HPDE6-E6E7 (cell line): ENCODE results near the gene GSE1.
A peak's percentile ranks its signal among the peaks of the same experiment; 100 is the strongest.

Experiments
- DNase-seq: peaks from one replicate; pipeline ENCODE4 v3.0.0; 2011; ENCODE audit warnings: missing footprints; ENCODE audit errors: extremely low spot score

GSE1 gene

GRCh38 chr16:85645021-85645589 lies 32.0 kb downstream of the GSE1 start:
- DNase-seq = peak; percentile 67

GRCh38 chr16:85646358-85646907 lies 33.3 kb downstream of the GSE1 start:
- DNase-seq = no peak

GRCh38 chr16:85646976-85647375 lies 33.9 kb downstream of the GSE1 start:
- no peak for DNase-seq

GRCh38 chr16:85648070-85648714 lies 35.1 kb downstream of the GSE1 start:
- no peak for DNase-seq

- DNase-seq = no peak
Observed at GRCh38 chr16:85648805-85649204, 35.7 kb downstream of the GSE1 start.

DNA sequence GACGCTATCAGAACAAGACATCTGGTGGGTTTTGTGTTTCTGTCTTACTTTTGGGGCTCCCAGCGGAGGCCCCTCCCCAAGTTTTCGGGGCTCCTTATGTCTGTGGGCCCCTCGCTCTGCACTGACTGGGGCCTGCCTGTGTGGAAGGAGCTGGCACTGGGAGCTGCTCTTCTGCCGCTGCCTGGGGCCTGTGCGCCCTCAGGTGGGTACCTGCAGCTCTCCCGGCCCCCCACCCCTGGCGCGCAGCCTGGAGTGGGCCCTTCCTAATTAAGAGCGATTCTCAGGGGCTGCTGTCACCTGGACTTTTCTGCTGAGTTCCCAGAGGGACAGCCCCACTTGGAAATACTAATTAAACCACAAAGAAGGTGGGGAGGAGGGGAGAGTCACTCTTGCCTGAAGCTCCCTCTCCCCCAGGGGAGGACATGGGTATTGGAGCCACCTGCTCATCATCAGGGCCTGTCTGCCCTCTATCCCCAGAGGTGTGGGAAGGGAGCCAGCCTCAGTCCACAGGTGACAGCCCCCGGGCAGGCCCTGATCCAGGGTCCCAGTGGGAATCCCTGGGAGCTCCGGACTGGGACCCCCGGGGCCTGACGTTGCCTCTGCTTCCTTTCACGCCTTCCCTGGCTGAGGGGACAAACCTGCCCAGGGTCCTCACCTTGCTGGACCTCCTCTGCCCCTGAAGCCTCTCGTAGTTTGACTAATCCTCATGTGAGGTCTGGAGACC lies 36.5 kb downstream of the GSE1 start:
- no peak for DNase-seq

GRCh38 chr16:85650135-85650843 lies 37.2 kb downstream of the GSE1 start:
- no peak for DNase-seq

DNA sequence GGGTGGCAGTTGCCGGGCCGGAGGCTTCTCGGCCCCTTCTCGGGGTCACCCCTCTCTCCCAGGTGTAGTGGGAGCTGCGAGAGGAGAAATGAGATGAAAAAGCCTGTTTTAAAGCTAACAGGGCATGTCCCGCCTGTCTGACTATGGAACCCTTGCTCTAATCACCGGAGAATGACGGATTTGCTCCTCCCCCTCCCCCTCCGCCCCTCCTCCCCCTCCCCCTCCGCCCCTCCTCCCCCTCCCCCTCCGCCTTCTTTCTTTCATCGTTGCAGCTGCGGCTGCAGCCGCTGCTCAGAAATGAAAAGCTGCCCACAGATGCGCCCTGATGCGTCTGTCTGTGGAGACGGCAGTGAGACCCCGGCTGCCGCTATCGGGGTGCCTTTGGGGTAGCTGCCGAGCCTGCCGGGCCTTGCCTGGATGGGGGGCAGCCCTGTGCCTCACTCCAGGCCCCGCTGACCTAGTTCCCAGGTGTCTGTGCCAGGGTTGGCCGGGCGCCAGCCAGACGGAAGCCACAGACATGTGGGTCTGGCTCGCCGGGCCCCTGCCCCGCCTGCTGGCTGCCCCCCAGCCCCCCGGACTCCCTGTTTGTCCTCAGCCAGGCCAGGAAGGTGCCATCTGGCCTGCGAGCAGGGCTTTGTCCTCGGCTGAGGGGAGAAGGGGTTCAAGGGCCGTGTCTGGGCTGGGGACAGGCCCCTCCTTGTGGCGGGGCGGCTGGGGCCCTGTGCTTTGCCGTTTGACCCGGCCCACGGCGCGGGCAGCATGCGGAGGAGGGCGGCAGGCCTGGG lies 37.9 kb downstream of the GSE1 start:
- no peak for DNase-seq

GRCh38 chr16:85651629-85652430 lies 38.7 kb downstream of the GSE1 start:
- no peak for DNase-seq

- peak; percentile 65 for DNase-seq
Observed at GRCh38 chr16:85652431-85653221, 39.5 kb downstream of the GSE1 start.

- no peak for DNase-seq
Observed at GRCh38 chr16:85653290-85653891, 40.3 kb downstream of the GSE1 start.

DNA sequence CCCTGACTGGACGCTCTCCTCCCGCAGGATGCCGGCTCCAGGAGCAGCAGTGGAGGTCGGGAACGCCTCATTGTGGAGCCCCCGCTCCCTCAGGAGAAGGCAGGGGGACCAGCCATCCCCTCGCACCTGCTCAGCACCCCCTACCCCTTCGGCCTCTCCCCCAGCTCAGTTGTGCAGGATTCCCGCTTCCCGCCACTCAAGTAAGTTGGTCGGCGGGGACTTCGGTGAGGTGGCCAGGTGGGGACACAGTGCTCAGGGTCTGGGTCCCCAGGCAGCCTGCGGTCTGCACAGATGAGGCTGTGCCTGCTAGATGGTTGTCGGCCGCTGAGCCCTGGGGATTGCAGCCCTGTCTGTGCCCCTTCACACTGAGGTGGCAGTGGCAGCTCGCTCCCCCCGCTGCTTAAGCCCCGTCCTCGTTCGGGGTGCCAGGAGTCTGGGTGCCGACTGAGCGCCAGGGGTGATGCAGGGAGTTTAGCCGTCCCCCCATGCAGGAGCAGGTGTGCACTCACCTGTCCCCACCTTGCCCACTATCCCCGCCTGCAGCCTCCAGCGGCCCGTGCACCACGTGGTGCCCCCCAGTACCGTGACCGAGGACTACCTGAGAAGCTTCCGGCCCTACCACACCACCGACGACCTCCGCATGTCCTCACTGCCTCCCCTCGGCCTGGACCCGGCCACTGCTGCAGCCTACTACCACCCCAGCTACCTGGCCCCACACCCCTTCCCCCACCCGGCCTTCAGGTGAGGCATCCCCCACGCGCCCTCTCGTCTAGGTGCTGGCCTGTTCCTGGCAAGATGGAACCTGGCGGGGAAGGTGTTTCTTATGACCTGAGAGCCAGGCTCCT lies 41.4 kb downstream of the GSE1 start:
- no peak for DNase-seq

DNA sequence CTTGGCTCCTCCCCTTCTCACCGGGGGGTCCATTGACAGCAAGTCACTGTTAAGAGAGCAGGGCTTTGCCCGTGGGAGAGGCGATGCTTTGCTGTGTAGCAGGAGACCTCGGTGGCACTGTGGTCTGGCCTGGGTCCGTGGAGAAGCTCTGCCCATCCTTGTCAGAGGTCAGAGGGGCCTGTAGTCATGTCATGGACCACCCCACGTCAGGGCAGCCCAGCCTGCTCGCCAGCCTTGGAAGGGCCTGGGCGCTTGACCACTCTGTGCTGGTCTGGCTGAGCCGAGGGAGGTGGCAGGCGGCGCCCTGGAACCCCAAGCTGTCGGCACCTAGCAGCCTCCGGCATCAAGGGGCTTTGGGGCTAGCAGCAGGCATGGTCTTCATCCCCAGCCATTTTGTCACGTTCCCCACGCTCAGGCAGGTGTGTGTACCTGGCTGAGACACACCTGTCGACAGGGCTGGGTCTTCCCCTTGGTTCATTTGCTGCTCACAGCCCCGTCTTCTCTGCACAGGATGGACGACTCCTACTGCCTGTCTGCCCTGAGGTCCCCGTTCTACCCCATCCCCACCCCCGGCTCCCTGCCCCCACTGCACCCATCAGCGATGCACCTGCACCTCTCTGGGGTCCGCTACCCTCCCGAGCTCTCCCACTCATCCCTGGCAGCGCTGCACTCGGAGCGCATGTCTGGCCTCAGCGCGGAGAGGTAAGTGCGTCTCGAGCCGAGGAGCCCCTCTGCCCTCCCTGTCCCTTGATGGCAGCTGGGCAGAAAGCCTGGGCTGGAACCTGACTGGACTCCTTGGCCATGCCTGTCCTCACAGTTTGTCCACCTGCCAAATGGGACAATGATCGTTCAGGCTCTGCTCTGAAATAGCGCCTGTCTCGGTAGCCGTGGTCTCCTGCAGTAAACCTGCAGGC lies 42.4 kb downstream of the GSE1 start:
- DNase-seq = no peak

GRCh38 chr16:85656351-85657266 lies 43.5 kb downstream of the GSE1 start:
- no peak for DNase-seq

DNA sequence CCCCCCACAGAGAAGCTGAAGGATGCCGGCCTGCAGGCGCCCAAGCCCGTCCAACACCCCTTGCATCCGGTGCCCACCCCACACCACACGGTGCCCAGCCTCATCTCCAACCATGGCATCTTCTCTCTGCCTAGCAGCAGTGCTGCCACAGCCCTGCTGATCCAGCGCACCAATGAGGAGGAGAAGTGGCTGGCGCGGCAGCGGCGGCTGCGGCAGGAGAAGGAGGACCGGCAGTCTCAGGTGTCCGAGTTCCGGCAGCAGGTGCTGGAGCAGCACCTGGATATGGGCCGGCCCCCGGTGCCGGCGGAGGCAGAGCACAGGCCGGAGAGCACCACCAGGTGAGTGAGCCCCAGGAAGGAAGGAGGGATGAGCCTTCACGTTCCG lies 44.1 kb downstream of the GSE1 start:
- no peak for DNase-seq

DNA sequence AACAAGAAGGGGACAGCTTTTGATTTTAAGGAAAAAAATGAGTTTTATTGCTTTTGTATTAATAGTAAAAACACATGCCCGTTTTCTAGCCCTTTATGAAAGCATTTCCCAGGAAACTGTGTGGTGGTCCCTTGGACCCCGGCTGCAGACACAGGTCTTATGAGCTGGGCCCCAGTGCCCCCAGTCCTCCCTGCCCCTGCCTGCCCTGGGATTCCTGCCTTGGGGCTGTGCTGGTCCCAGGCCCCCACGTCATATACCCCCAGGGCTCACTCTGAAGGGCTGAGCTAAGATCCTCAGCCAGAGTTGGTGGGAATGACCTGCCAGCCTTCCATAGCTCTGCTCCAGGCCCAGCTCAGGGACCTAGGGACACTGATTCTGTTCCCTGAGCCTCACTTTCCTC lies 44.9 kb downstream of the GSE1 start:
- DNase-seq = no peak
